ENCODE measurements around the gene CMTM7.

CMTM7 gene

DNA sequence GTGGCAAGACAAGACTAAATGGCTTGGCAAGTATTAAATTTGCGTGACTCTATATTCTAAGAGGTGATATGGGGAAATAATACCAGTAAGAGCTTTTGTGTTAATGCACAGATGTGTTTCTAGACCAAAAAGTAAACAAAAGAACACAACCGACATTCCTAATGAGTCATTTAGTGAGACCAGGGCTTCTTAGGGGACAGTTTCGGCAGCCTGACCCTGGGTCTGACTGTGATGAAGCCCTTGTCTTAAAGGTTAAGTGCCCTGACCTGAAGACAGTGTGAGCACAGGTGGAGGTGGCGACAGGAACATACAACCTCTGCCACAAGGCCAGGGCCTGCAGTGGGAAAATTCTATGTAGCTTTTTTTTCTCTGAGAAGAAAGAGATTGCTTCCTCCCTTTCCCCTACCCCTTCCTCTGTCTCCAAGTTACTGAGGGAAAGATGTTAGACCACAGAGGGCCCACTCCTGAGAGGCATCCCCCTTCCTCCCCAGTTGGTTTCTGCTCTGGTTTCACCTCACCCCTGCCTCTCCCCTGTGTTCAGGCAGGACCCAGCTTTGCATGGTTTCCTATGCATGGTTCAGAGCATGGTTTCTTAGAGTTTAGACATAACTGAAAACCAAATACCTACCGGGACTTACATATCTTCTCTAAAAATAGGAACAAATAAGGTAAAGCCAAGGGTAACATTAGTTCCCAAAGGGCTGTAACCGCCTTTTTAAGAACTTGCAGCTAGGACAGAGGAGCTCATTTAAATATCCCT, 24.8 kb upstream of the CMTM7 start:
- H3K4me3 ChIP-seq (ENCODE audit: insufficient read depth, low read depth, low read length, poor library complexity, severe bottlenecking) = no peak overlapping the region
- H3K27ac ChIP-seq (ENCODE audit: insufficient read depth, low read length, poor library complexity, severe bottlenecking) = no peak overlapping the region
- no peaks in the 10 kb centered on the region for H3K36me3 ChIP-seq (ENCODE audit: control insufficient read depth, insufficient read depth, low read length)
- H3K4me1 ChIP-seq (ENCODE audit: control insufficient read depth, insufficient read depth, low read length, poor library complexity, severe bottlenecking) = peaks cover 3% of the 10 kb centered on the region
- H3K27me3 ChIP-seq (replicated peaks; ENCODE audit: control insufficient read depth, insufficient read depth, low read length, poor library complexity, severe bottlenecking) = no peaks in the 10 kb centered on the region
- H3K9me3 ChIP-seq (ENCODE audit: control insufficient read depth, low read length) = no peaks in the 10 kb centered on the region
- DNase-seq = no peak

- no peak overlapping the region for H3K4me3 ChIP-seq (ENCODE audit: insufficient read depth, low read depth, low read length, poor library complexity, severe bottlenecking)
- H3K27ac ChIP-seq (ENCODE audit: insufficient read depth, low read length, poor library complexity, severe bottlenecking) = no peak overlapping the region
- no peaks in the 10 kb centered on the region for H3K27me3 ChIP-seq (replicated peaks; ENCODE audit: control insufficient read depth, insufficient read depth, low read length, poor library complexity, severe bottlenecking)
- H3K4me1 ChIP-seq (ENCODE audit: control insufficient read depth, insufficient read depth, low read length, poor library complexity, severe bottlenecking) = peaks cover 3% of the 10 kb centered on the region
- no peaks in the 10 kb centered on the region for H3K36me3 ChIP-seq (ENCODE audit: control insufficient read depth, insufficient read depth, low read length)
- no peak for DNase-seq
- no peaks in the 10 kb centered on the region for H3K9me3 ChIP-seq (ENCODE audit: control insufficient read depth, low read length)
These were observed 24.2 kb upstream of the CMTM7 start for GRCh38 chr3:32367442-32367841.

DNA sequence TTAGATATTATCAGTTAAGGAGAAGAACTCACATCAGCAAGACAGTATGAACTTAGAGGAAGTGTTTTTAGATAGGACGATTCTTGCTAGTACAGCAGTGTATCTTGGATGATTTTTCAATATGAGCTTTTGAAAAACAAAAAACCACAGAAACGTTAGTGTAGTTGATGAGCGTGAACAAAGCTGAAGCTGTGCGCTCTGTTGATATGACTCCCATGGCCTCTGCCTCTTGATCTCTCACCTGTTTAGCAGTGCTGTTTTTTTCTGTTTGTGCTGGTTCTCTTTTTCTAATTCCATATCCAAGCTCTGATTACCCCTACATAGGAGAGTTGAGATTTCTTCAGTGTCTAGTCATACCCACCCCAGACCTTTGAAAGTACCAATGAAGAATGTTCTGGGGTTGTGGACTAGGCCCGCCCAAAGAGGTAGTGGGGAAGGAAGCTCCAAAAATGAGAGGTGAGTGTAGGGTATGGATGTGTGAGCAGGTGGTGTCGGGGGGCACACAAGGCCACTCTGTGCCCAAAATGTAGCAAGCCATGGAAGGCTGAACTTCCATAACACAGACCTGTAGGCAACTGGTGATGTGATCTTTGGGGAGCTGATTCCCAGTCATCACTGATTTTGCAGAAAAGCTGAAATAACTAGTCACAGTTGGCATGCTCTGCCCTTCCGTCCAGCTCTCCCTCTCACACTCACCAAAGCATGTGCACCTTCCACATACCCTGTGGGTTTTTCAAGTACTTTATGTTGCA, 20.0 kb upstream of the CMTM7 start:
- no peak for DNase-seq
- Histone ChIP-seq H3K4me1 (ENCODE audit: control insufficient read depth, insufficient read depth, low read length, poor library complexity, severe bottlenecking) (peaks cover 9% of the 10 kb centered on the region), H3K9me3 (ENCODE audit: control insufficient read depth, low read length) (no peaks in the 10 kb centered on the region), H3K27me3 (replicated peaks; ENCODE audit: control insufficient read depth, insufficient read depth, low read length, poor library complexity, severe bottlenecking) (no peaks in the 10 kb centered on the region), H3K36me3 (ENCODE audit: control insufficient read depth, insufficient read depth, low read length) (no peaks in the 10 kb centered on the region), H3K4me3 (ENCODE audit: insufficient read depth, low read depth, low read length, poor library complexity, severe bottlenecking) (no peak overlapping the region), H3K27ac (ENCODE audit: insufficient read depth, low read length, poor library complexity, severe bottlenecking) (peak overlapping the region; percentile 38)

GRCh38 chr3:32372213-32372490, 19.5 kb upstream of the CMTM7 start:
- no peak overlapping the region for H3K4me3 ChIP-seq (ENCODE audit: insufficient read depth, low read depth, low read length, poor library complexity, severe bottlenecking)
- H3K9me3 ChIP-seq (ENCODE audit: control insufficient read depth, low read length) = no peaks in the 10 kb centered on the region
- no peaks in the 10 kb centered on the region for H3K36me3 ChIP-seq (ENCODE audit: control insufficient read depth, insufficient read depth, low read length)
- no peaks in the 10 kb centered on the region for H3K27me3 ChIP-seq (replicated peaks; ENCODE audit: control insufficient read depth, insufficient read depth, low read length, poor library complexity, severe bottlenecking)
- H3K4me1 ChIP-seq (ENCODE audit: control insufficient read depth, insufficient read depth, low read length, poor library complexity, severe bottlenecking) = peaks cover 9% of the 10 kb centered on the region
- DNase-seq = no peak
- H3K27ac ChIP-seq (ENCODE audit: insufficient read depth, low read length, poor library complexity, severe bottlenecking) = peak overlapping the region; percentile 38

GRCh38 chr3:32373276-32373675, 18.4 kb upstream of the CMTM7 start:
- no peak for DNase-seq
- H3K36me3 ChIP-seq (ENCODE audit: control insufficient read depth, insufficient read depth, low read length) = no peaks in the 10 kb centered on the region
- H3K9me3 ChIP-seq (ENCODE audit: control insufficient read depth, low read length) = no peaks in the 10 kb centered on the region
- H3K27me3 ChIP-seq (replicated peaks; ENCODE audit: control insufficient read depth, insufficient read depth, low read length, poor library complexity, severe bottlenecking) = no peaks in the 10 kb centered on the region
- H3K4me1 ChIP-seq (ENCODE audit: control insufficient read depth, insufficient read depth, low read length, poor library complexity, severe bottlenecking) = peaks cover 9% of the 10 kb centered on the region
- no peak overlapping the region for H3K27ac ChIP-seq (ENCODE audit: insufficient read depth, low read length, poor library complexity, severe bottlenecking)
- H3K4me3 ChIP-seq (ENCODE audit: insufficient read depth, low read depth, low read length, poor library complexity, severe bottlenecking) = no peak overlapping the region

- DNase-seq = no peak
- Histone ChIP-seq H3K4me3 (ENCODE audit: insufficient read depth, low read depth, low read length, poor library complexity, severe bottlenecking) (no peak overlapping the region), H3K27ac (ENCODE audit: insufficient read depth, low read length, poor library complexity, severe bottlenecking) (no peak overlapping the region), H3K4me1 (ENCODE audit: control insufficient read depth, insufficient read depth, low read length, poor library complexity, severe bottlenecking) (peaks cover 9% of the 10 kb centered on the region), H3K36me3 (ENCODE audit: control insufficient read depth, insufficient read depth, low read length) (no peaks in the 10 kb centered on the region), H3K27me3 (replicated peaks; ENCODE audit: control insufficient read depth, insufficient read depth, low read length, poor library complexity, severe bottlenecking) (no peaks in the 10 kb centered on the region), H3K9me3 (ENCODE audit: control insufficient read depth, low read length) (no peaks in the 10 kb centered on the region)
These were observed 17.8 kb upstream of the CMTM7 start for GRCh38 chr3:32373844-32374243.

DNA sequence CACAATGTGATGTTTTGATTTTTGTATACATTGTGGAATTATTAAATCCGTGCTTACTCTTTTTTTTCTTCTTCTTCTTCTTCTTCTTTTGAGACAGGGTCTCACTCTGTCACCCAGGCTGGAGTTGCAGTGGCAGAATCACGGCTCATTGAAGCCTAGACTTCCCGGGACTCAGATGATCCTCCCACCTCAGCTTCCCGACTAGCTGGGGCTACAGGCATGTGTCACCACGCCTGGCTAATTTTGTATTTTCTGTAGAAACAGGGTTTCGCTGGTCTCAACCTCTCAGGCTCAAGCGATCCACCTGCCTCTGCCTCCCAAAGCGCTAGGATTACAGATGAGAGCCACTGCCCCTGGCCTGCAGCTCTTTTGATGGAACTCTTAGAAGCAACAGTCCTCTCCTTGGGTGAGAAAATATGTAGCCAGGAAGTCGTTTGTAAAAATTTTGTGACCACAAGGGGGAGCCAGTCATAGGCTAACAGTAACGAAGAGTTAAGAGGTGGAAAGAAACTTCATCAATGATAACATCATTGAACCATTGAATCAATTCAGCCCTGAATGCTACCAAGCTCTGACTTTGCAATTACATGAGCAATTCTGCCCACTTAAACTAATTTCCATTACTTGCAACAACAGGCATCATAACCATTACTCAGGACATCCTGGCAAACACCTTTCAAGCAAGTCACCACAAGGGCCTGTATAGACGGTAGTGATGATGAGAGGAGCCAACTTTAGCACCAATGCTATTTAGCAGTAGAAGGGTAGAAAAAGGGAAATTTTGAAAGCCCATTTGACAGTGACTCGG, 16.7 kb upstream of the CMTM7 start:
- DNase-seq = peak in 2 of 3 donors; percentile 34 to 61

DNA sequence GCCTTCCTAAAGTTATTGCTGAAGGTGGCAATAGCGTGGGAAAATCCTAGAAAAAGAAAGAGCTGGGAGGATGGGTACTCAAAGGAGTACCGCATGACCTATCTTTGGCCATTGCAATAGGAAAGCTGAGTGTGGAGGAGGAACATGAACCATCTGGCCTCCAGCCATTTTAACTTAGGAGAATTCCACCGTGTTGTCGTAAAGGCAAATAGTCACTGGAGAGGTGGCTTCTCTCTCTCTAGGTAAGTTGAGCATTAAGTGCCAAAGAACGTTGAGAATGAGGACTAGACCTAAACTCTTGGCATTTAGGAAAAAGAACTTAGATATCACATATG, 16.1 kb upstream of the CMTM7 start:
- DNase-seq = no peak
- H3K27me3 ChIP-seq (replicated peaks; ENCODE audit: control insufficient read depth, insufficient read depth, low read length, poor library complexity, severe bottlenecking) = no peaks in the 10 kb centered on the region
- H3K4me1 ChIP-seq (ENCODE audit: control insufficient read depth, insufficient read depth, low read length, poor library complexity, severe bottlenecking) = peaks cover 6% of the 10 kb centered on the region
- H3K4me3 ChIP-seq (ENCODE audit: insufficient read depth, low read depth, low read length, poor library complexity, severe bottlenecking) = no peak overlapping the region
- no peaks in the 10 kb centered on the region for H3K9me3 ChIP-seq (ENCODE audit: control insufficient read depth, low read length)
- no peak overlapping the region for H3K27ac ChIP-seq (ENCODE audit: insufficient read depth, low read length, poor library complexity, severe bottlenecking)
- H3K36me3 ChIP-seq (ENCODE audit: control insufficient read depth, insufficient read depth, low read length) = no peaks in the 10 kb centered on the region

More for the DNA sequence above, 16.7 kb upstream of the CMTM7 start:
- Histone ChIP-seq H3K27me3 (replicated peaks; ENCODE audit: control insufficient read depth, insufficient read depth, low read length, poor library complexity, severe bottlenecking) (no peaks in the 10 kb centered on the region), H3K4me1 (ENCODE audit: control insufficient read depth, insufficient read depth, low read length, poor library complexity, severe bottlenecking) (peaks cover 9% of the 10 kb centered on the region), H3K36me3 (ENCODE audit: control insufficient read depth, insufficient read depth, low read length) (no peaks in the 10 kb centered on the region), H3K27ac (ENCODE audit: insufficient read depth, low read length, poor library complexity, severe bottlenecking) (no peak overlapping the region), H3K4me3 (ENCODE audit: insufficient read depth, low read depth, low read length, poor library complexity, severe bottlenecking) (no peak overlapping the region), H3K9me3 (ENCODE audit: control insufficient read depth, low read length) (no peaks in the 10 kb centered on the region)

DNA sequence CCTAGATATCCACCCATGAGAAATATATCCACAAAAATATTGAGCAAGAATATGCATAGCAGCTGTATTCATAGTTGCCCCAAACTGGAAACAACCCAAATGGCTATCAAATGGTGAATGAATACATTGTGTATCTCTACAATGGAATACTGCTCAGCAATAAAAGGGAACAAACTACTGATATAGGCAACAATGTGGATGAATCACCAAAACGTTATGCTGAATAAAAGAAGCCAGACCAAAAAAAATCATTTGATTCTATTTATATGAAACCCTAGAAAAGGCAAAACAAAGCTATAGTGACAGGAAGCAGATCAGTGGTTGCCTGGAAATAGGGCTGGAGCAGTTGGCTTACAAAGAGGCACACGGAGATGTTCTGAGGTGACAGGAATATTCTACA, 15.5 kb upstream of the CMTM7 start:
- no peak overlapping the region for H3K4me3 ChIP-seq (ENCODE audit: insufficient read depth, low read depth, low read length, poor library complexity, severe bottlenecking)
- no peaks in the 10 kb centered on the region for H3K9me3 ChIP-seq (ENCODE audit: control insufficient read depth, low read length)
- peaks cover 6% of the 10 kb centered on the region for H3K4me1 ChIP-seq (ENCODE audit: control insufficient read depth, insufficient read depth, low read length, poor library complexity, severe bottlenecking)
- H3K27me3 ChIP-seq (replicated peaks; ENCODE audit: control insufficient read depth, insufficient read depth, low read length, poor library complexity, severe bottlenecking) = no peaks in the 10 kb centered on the region
- H3K27ac ChIP-seq (ENCODE audit: insufficient read depth, low read length, poor library complexity, severe bottlenecking) = no peak overlapping the region
- no peak for DNase-seq
- no peaks in the 10 kb centered on the region for H3K36me3 ChIP-seq (ENCODE audit: control insufficient read depth, insufficient read depth, low read length)
